ENCODE data around the gene MSL1.

Gene MSL1

GRCh38 chr17:40091691-40092397 lies 29.9 kb upstream of the MSL1 start:
- no peak for DNase-seq

- DNase-seq = no peak
These were observed 29.2 kb upstream of the MSL1 start for GRCh38 chr17:40092581-40092980.

GRCh38 chr17:40093005-40093579 lies 28.7 kb upstream of the MSL1 start:
- DNase-seq = no peak

- no peak for DNase-seq
These were observed 28.1 kb upstream of the MSL1 start for GRCh38 chr17:40093580-40094201.

- DNase-seq = no peak
These were observed 26.9 kb upstream of the MSL1 start for GRCh38 chr17:40094874-40095273.

- DNase-seq = no peak
These were observed 26.3 kb upstream of the MSL1 start for GRCh38 chr17:40095351-40095943.

- DNase-seq = no peak
These were observed 25.6 kb upstream of the MSL1 start for GRCh38 chr17:40095944-40096791.

GRCh38 chr17:40097087-40097486 lies 24.7 kb upstream of the MSL1 start:
- no peak for DNase-seq

- no peak for DNase-seq
These were observed 23.6 kb upstream of the MSL1 start for GRCh38 chr17:40097931-40098845.

GRCh38 chr17:40098846-40099618 lies 22.7 kb upstream of the MSL1 start:
- peak; percentile 98 for DNase-seq

GRCh38 chr17:40099619-40100418 lies 22.0 kb upstream of the MSL1 start:
- no peak for DNase-seq

GRCh38 chr17:40100419-40100668 lies 21.4 kb upstream of the MSL1 start, which contains the start of gene NR1D1:
NR1D1 (minus strand) TSS chr17:40100589; CDS start chr17:40100094, 495 bp downstream.
- DNase-seq = no peak

GRCh38 chr17:40100669-40101366 lies 21.0 kb upstream of the MSL1 start:
- DNase-seq = peak; percentile 98

GRCh38 chr17:40101367-40102210 lies 20.2 kb upstream of the MSL1 start:
- DNase-seq = no peak

GRCh38 chr17:40103071-40103661 lies 18.6 kb upstream of the MSL1 start:
- no peak for DNase-seq

GRCh38 chr17:40103688-40104087 lies 18.1 kb upstream of the MSL1 start:
- no peak for DNase-seq

GRCh38 chr17:40104594-40105486 lies 16.9 kb upstream of the MSL1 start:
- DNase-seq = no peak

All from fibroblast of skin of scalp (primary cell).